ENCODE results near the gene WDR1. TPM values are rescaled to one million over a fixed set of nuclear protein-coding genes. Genes with fewer than 3 reads are reported as not detected.

WDR1 gene
- total RNA-seq, 4 donors from 2014 or later = 196 to 268 (median 246) TPM

GRCh38 chr4:10118048-10119004, 1.7 kb upstream of the WDR1 start:
- no peak for DNase-seq
- H3K27ac ChIP-seq = peak overlapping the region; percentile 96 to 99 (median 98)
- TF ChIP-seq POLR2A (IDR thresholded peaks at IDR 0.05) (no peak), EP300 (IDR thresholded peaks at IDR 0.05; ENCODE audit: low read depth) (no peak), CTCF (IDR thresholded peaks at IDR 0.05) (no peak), POLR2AphosphoS5 (IDR thresholded peaks at IDR 0.05) (no peak)
- H3K9me3 ChIP-seq = no peaks in the 10 kb centered on the region
- in situ Hi-C loops (cut with MboI; ENCODE audit: low pct_ligation_motif_present in 1 of 4, low pct_unique_long_range_greater_than_20kb in 1 of 4, low sequenced_read_pairs in 3 of 4) (no loop called here), intact Hi-C loops (cut with DNase I; ENCODE audit: low total_unique reads) (no loop called here)
- no peak overlapping the region for H3K4me3 ChIP-seq
- no peaks in the 10 kb centered on the region for H3K27me3 ChIP-seq
- WGBS, 2 donors (ENCODE audit: low coverage in 1 of 2) = 73 to 100% methylated on average over 2 to 21 of the region's 21 CpGs
- H3K36me3 ChIP-seq = peaks cover 0 to 7% (median 0%) of the 10 kb centered on the region in 4 donors
- peaks cover 33 to 59% (median 39%) of the 10 kb centered on the region in 4 donors for H3K4me1 ChIP-seq

DNA sequence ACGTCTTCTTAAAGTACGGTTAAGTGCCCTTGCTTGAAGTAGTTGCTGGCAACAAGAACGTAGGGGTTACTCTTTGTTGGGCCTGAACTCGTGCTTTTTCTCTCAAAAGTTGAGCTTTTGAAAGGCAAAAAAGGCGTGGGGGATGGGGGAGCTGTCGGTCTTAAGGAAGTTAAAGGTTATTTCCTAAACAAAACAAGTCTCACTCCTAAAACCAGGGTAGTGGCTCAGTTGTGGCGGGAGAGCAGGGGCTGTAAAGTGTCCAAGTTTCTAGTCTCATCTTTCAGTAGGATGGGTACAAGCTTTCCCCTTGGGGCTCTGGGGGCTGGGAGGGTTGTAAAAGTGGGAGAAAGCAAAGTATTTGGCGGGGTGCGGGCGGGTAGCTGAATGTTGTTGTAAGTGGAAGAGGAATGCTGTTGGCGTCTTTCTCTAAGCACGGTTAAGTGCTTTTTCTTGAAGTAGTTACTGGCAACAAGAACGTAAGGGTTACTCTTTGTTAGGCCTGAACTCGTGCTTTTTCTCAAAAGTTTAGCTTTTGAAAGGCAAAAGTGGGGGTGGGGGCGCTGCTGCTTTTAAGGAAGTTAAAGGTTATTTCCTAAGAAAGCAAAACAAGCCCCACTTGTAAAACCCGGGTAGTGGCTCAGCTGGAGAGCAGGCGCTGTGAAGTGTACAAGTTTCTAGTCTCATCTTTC, 904 bp upstream of the WDR1 start:
- DNase-seq = peak; percentile 48
- peaks cover 0 to 16% (median 1%) of the 10 kb centered on the region in 4 donors for H3K36me3 ChIP-seq
- TF ChIP-seq CTCF (IDR thresholded peaks at IDR 0.05) (no peak), POLR2A (IDR thresholded peaks at IDR 0.05) (no peak), EP300 (IDR thresholded peaks at IDR 0.05; ENCODE audit: low read depth) (no peak), POLR2AphosphoS5 (IDR thresholded peaks at IDR 0.05) (no peak)
- intact Hi-C loops (cut with DNase I; ENCODE audit: low total_unique reads) = no loop called here
- peak overlapping the region; percentile 45 to 93 (median 77) for H3K4me3 ChIP-seq
- H3K27me3 ChIP-seq = no peaks in the 10 kb centered on the region
- 2 to 3% methylated on average over 12 to 17 of the region's 17 CpGs for WGBS, 2 donors (ENCODE audit: low coverage in 1 of 2)
- in situ Hi-C loops (cut with MboI; ENCODE audit: low pct_ligation_motif_present in 1 of 4, low pct_unique_long_range_greater_than_20kb in 1 of 4, low sequenced_read_pairs in 3 of 4) = no loop called here
- peaks cover 38 to 65% (median 45%) of the 10 kb centered on the region in 4 donors for H3K4me1 ChIP-seq
- H3K27ac ChIP-seq = peak overlapping the region; percentile 96 to 99 (median 98)
- no peaks in the 10 kb centered on the region for H3K9me3 ChIP-seq

DNA sequence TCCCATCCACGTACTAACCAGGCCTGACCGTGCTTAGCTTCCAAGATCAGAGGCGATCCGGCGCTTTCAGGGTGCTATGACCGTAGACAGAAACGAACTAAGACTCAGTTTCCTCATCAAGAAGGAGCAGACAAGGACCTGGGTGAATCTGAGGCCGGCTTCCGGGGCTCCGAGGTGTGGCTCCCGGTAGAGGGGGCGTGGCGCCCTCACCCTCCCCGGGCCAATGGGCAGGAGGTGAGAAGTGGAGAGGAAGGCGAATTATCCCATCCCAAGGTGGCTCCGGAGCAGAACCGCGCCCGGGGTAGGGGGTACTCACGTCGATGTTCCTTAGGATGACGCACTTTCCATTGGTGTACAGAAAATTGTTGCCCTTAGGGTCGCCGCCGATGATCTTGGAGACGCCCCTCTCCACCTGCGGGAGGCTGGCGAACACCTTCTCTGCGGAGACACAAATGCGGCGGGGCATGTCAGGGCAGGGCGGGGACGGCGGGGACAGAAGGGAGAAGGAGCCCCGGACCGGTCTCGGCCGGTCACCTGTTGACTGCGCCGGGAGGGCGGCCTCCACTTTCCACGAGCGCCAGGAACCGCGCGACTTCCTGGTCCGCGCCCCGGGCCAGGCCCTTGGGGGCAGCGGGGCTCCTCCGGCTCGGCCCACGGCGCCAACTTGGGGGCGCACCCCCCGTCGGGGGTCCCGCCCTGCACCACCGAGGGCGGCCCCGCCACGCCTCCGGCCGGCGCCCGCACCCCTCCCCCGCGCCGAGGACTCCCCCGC, 616 bp downstream of the WDR1 start:
- TF ChIP-seq POLR2A (IDR thresholded peaks at IDR 0.05) (peak; percentile 54), POLR2AphosphoS5 (IDR thresholded peaks at IDR 0.05) (peak; percentile 34 to 68 (median 44)), EP300 (IDR thresholded peaks at IDR 0.05; ENCODE audit: low read depth) (no peak)
- intact Hi-C loops (cut with DNase I; ENCODE audit: low total_unique reads) = no loop called here
- Histone ChIP-seq H3K27ac (peak overlapping the region; percentile 96 to 99 (median 98)), H3K9me3 (no peaks in the 10 kb centered on the region), H3K4me1 (peaks cover 44 to 75% (median 52%) of the 10 kb centered on the region in 4 donors), H3K4me3 (peak overlapping the region; percentile 69 to 93 (median 81)), H3K27me3 (no peaks in the 10 kb centered on the region), H3K36me3 (peaks cover 0 to 22% (median 2%) of the 10 kb centered on the region in 4 donors)
- in situ Hi-C loops (cut with MboI; ENCODE audit: low pct_ligation_motif_present in 1 of 4, low pct_unique_long_range_greater_than_20kb in 1 of 4, low sequenced_read_pairs in 3 of 4) = no loop called here
- WGBS, 2 donors (ENCODE audit: low coverage in 1 of 2) = 0 to 1% methylated on average over 1 to 43 of the region's 70 CpGs
- DNase-seq = peak; percentile 87

- H3K9me3 ChIP-seq = no peaks in the 10 kb centered on the region
- peaks cover 44 to 81% (median 58%) of the 10 kb centered on the region in 4 donors for H3K4me1 ChIP-seq
- intact Hi-C loops (cut with DNase I; ENCODE audit: low total_unique reads) = no loop called here
- in situ Hi-C loops (cut with MboI; ENCODE audit: low pct_ligation_motif_present in 1 of 4, low pct_unique_long_range_greater_than_20kb in 1 of 4, low sequenced_read_pairs in 3 of 4) = no loop called here
- H3K27me3 ChIP-seq = no peaks in the 10 kb centered on the region
- WGBS, 2 donors (ENCODE audit: low coverage in 1 of 2) = 15% methylated on average over 15 of the region's 15 CpGs; no CpG with 5 or more reads in 1 of the 2 donors
- H3K27ac ChIP-seq = peak overlapping the region; percentile 96 to 99 (median 98)
- H3K4me3 ChIP-seq = peak overlapping the region; percentile 69 to 93 (median 81)
- H3K36me3 ChIP-seq = peaks cover 0 to 22% (median 2%) of the 10 kb centered on the region in 4 donors
- DNase-seq = peak; percentile 27
- TF ChIP-seq POLR2A (IDR thresholded peaks at IDR 0.05) (no peak), EP300 (IDR thresholded peaks at IDR 0.05; ENCODE audit: low read depth) (no peak), CTCF (IDR thresholded peaks at IDR 0.05) (no peak), POLR2AphosphoS5 (IDR thresholded peaks at IDR 0.05) (no peak)
Measured at GRCh38 chr4:10115271-10115796, 1.3 kb downstream of the WDR1 start.

All from transverse colon (tissue), 4 donors.